OCI-LY3 (cell line): ENCODE measurements around the gene TMC6.

Experiments used
- CTCF ChIP-seq: fragments of 200-600, 300-600 bp; sonication (generic); IDR thresholded peaks from 2 replicates; pipeline ENCODE4 v1.5.1; 2014; ENCODE audit warnings: antibody characterized with exemption, low read length, low read depth
- EZH2phosphoT487 ChIP-seq: fragments of 200-600 bp; shearing (Covaris generic); IDR thresholded peaks from 2 replicates; pipeline ENCODE4 v1.6.1; 2018; ENCODE audit warnings: antibody characterized with exemption, mixed run types, low read depth

GRCh38 chr17:78122216-78122930 lies 6.2 kb downstream of the TMC6 start:
- TF ChIP-seq EZH2phosphoT487 (no peak), CTCF (no peak)
